ENCODE data around the gene BCL2L1. TPM values are rescaled to one million over a fixed set of nuclear protein-coding genes. Genes with fewer than 3 reads are reported as not detected.

The BCL2L1 gene
- polyA plus RNA-seq, 1 donor from 2014 or later = 125 TPM

- no peak overlapping the region for H3K4me3 ChIP-seq (ENCODE audit: low read length)
- no peaks in the 10 kb centered on the region for H3F3A ChIP-seq (ENCODE audit: insufficient read depth, low read length, poor library complexity, severe bottlenecking)
- no peak overlapping the region for H3K9ac ChIP-seq (ENCODE audit: low read length)
- no peak for TF ChIP-seq RAD21 (conservative IDR thresholded peaks at IDR 0.05)
- no peak for TF ChIP-seq TAF1 (IDR thresholded peaks at IDR 0.05; ENCODE audit: low read depth)
- no peak for TF ChIP-seq MXI1 (conservative IDR thresholded peaks at IDR 0.05; ENCODE audit: poor library complexity, severe bottlenecking)
- no peak for TF ChIP-seq EP300 (conservative IDR thresholded peaks at IDR 0.05; ENCODE audit: poor library complexity, severe bottlenecking)
- TF ChIP-seq POLR2AphosphoS5 (IDR thresholded peaks at IDR 0.05) = no peak
- TF ChIP-seq, protein P1, sequence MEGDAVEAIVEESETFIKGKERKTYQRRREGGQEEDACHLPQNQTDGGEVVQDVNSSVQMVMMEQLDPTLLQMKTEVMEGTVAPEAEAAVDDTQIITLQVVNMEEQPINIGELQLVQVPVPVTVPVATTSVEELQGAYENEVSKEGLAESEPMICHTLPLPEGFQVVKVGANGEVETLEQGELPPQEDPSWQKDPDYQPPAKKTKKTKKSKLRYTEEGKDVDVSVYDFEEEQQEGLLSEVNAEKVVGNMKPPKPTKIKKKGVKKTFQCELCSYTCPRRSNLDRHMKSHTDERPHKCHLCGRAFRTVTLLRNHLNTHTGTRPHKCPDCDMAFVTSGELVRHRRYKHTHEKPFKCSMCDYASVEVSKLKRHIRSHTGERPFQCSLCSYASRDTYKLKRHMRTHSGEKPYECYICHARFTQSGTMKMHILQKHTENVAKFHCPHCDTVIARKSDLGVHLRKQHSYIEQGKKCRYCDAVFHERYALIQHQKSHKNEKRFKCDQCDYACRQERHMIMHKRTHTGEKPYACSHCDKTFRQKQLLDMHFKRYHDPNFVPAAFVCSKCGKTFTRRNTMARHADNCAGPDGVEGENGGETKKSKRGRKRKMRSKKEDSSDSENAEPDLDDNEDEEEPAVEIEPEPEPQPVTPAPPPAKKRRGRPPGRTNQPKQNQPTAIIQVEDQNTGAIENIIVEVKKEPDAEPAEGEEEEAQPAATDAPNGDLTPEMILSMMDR (IDR thresholded peaks at IDR 0.05; ENCODE audit: poor library complexity, severe bottlenecking) = no peak
- no peak for TF ChIP-seq EZH2 (IDR thresholded peaks at IDR 0.05; ENCODE audit: borderline replicate concordance, insufficient read depth, low read length, poor library complexity, severe bottlenecking)
- TF ChIP-seq, protein P2, sequence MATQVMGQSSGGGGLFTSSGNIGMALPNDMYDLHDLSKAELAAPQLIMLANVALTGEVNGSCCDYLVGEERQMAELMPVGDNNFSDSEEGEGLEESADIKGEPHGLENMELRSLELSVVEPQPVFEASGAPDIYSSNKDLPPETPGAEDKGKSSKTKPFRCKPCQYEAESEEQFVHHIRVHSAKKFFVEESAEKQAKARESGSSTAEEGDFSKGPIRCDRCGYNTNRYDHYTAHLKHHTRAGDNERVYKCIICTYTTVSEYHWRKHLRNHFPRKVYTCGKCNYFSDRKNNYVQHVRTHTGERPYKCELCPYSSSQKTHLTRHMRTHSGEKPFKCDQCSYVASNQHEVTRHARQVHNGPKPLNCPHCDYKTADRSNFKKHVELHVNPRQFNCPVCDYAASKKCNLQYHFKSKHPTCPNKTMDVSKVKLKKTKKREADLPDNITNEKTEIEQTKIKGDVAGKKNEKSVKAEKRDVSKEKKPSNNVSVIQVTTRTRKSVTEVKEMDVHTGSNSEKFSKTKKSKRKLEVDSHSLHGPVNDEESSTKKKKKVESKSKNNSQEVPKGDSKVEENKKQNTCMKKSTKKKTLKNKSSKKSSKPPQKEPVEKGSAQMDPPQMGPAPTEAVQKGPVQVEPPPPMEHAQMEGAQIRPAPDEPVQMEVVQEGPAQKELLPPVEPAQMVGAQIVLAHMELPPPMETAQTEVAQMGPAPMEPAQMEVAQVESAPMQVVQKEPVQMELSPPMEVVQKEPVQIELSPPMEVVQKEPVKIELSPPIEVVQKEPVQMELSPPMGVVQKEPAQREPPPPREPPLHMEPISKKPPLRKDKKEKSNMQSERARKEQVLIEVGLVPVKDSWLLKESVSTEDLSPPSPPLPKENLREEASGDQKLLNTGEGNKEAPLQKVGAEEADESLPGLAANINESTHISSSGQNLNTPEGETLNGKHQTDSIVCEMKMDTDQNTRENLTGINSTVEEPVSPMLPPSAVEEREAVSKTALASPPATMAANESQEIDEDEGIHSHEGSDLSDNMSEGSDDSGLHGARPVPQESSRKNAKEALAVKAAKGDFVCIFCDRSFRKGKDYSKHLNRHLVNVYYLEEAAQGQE (IDR thresholded peaks at IDR 0.05; ENCODE audit: borderline replicate concordance) = no peak
- no peak for TF ChIP-seq SMC3 (conservative IDR thresholded peaks at IDR 0.05; ENCODE audit: poor library complexity)
- no peak overlapping the region for H3K4me2 ChIP-seq (ENCODE audit: low read length)
- no peaks in the 10 kb centered on the region for H3K9me2 ChIP-seq (ENCODE audit: insufficient read depth, low read length)
- H3K36me3 ChIP-seq (ENCODE audit: insufficient read depth, low read length) = no peaks in the 10 kb centered on the region
- H2AFZ ChIP-seq (ENCODE audit: low read depth, low read length) = no peak overlapping the region
- H3K79me2 ChIP-seq (replicated peaks; ENCODE audit: insufficient read depth, low read length) = no peaks in the 10 kb centered on the region
- no peaks in the 10 kb centered on the region for H3K9me3 ChIP-seq (ENCODE audit: low read length)
- H3K27ac ChIP-seq (ENCODE audit: low read length) = no peak overlapping the region
- no peaks in the 10 kb centered on the region for H3K27me3 ChIP-seq (ENCODE audit: insufficient read depth, low read depth, low read length)
- H4K20me1 ChIP-seq (ENCODE audit: insufficient read depth) = no peaks in the 10 kb centered on the region
These were observed 47.0 kb upstream of the BCL2L1 start for GRCh38 chr20:31769681-31770080.

GRCh38 chr20:31767805-31768204 is 45.1 kb upstream of the BCL2L1 start:
- Histone ChIP-seq H3K9me2 (ENCODE audit: insufficient read depth, low read length) (no peaks in the 10 kb centered on the region), H3K79me2 (replicated peaks; ENCODE audit: insufficient read depth, low read length) (peaks cover 1% of the 10 kb centered on the region), H3K27ac (ENCODE audit: low read length) (no peak overlapping the region), H2AFZ (ENCODE audit: low read depth, low read length) (no peak overlapping the region), H3F3A (ENCODE audit: insufficient read depth, low read length, poor library complexity, severe bottlenecking) (no peaks in the 10 kb centered on the region), H3K4me3 (ENCODE audit: low read length) (no peak overlapping the region), H3K4me2 (ENCODE audit: low read length) (no peak overlapping the region), H3K36me3 (ENCODE audit: insufficient read depth, low read length) (no peaks in the 10 kb centered on the region), H3K9ac (ENCODE audit: low read length) (no peak overlapping the region), H3K9me3 (ENCODE audit: low read length) (no peaks in the 10 kb centered on the region), H4K20me1 (ENCODE audit: insufficient read depth) (no peaks in the 10 kb centered on the region), H3K27me3 (ENCODE audit: insufficient read depth, low read depth, low read length) (no peaks in the 10 kb centered on the region)
- TF ChIP-seq EZH2 (IDR thresholded peaks at IDR 0.05; ENCODE audit: borderline replicate concordance, insufficient read depth, low read length, poor library complexity, severe bottlenecking) = no peak
- TF ChIP-seq MXI1 (conservative IDR thresholded peaks at IDR 0.05; ENCODE audit: poor library complexity, severe bottlenecking) = no peak
- TF ChIP-seq SMC3 (conservative IDR thresholded peaks at IDR 0.05; ENCODE audit: poor library complexity) = no peak
- TF ChIP-seq RAD21 (conservative IDR thresholded peaks at IDR 0.05) = no peak
- TF ChIP-seq EP300 (conservative IDR thresholded peaks at IDR 0.05; ENCODE audit: poor library complexity, severe bottlenecking) = no peak
- TF ChIP-seq, protein P2 (IDR thresholded peaks at IDR 0.05; ENCODE audit: borderline replicate concordance) = no peak
- no peak for TF ChIP-seq POLR2AphosphoS5 (IDR thresholded peaks at IDR 0.05)
- no peak for TF ChIP-seq TAF1 (IDR thresholded peaks at IDR 0.05; ENCODE audit: low read depth)
- TF ChIP-seq, protein P1 (IDR thresholded peaks at IDR 0.05; ENCODE audit: poor library complexity, severe bottlenecking) = no peak
